HG03095 (cell line): ENCODE results near the gene AKAP1.

ENCODE experiments used
- ATAC-seq: cut with Tn5 transposase; IDR thresholded peaks from one replicate; pipeline ENCODE4 v1.9.1; 2021; ENCODE audit warnings: moderate library complexity; ENCODE audit not compliant: unreplicated experiment

Gene AKAP1

DNA sequence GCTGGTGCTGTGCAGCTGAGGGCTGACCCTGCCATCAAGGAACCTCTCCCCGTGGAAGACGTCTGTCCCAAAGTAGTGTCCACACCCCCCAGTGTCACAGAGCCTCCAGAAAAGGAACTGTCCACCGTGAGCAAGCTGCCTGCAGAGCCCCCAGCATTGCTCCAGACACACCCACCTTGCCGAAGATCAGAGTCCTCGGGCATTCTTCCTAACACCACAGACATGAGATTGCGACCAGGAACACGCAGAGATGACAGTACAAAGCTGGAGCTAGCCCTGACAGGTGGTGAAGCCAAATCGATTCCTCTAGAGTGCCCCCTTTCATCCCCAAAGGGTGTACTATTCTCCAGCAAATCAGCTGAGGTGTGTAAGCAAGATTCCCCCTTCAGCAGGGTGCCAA is 20.5 kb downstream of the AKAP1 start:
- no peak for ATAC-seq

DNA sequence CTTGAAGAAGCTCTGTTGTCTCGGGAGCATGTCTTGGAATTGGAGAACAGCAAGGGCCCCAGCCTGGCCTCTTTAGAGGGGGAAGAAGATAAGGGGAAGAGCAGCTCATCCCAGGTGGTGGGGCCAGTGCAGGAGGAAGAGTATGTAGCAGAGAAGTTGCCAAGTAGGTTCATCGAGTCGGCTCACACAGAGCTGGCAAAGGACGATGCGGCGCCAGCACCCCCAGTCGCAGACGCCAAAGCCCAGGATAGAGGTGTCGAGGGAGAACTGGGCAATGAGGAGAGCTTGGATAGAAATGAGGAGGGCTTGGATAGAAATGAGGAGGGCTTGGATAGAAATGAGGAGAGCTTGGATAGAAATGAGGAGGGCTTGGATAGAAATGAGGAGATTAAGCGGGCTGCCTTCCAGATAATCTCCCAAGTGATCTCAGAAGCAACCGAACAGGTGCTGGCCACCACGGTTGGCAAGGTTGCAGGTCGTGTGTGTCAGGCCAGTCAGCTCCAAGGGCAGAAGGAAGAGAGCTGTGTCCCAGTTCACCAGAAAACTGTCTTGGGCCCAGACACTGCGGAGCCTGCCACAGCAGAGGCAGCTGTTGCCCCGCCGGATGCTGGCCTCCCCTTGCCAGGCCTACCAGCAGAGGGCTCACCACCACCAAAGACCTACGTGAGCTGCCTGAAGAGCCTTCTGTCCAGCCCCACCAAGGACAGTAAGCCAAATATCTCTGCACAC is 21.2 kb downstream of the AKAP1 start:
- ATAC-seq, result no peak

DNA sequence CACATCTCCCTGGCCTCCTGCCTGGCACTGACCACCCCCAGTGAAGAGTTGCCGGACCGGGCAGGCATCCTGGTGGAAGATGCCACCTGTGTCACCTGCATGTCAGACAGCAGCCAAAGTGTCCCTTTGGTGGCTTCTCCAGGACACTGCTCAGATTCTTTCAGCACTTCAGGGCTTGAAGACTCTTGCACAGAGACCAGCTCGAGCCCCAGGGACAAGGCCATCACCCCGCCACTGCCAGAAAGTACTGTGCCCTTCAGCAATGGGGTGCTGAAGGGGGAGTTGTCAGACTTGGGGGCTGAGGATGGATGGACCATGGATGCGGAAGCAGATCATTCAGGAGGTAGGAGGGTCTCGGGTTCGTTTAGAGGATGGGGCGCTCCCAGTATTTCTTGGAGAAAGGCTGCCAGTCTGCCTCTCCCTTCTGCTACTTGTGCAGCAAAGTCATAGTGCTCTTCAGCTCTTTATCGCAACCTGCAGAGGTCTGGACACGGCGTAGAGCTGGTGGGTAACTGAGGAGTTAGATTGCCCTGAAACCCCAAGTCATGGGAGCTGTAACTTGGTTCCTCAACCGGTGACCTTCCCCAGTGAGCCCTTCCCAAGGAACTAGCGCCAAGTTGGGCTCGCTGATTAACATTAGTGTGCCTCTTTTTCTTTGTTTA is 21.9 kb downstream of the AKAP1 start:
- no peak for ATAC-seq

DNA sequence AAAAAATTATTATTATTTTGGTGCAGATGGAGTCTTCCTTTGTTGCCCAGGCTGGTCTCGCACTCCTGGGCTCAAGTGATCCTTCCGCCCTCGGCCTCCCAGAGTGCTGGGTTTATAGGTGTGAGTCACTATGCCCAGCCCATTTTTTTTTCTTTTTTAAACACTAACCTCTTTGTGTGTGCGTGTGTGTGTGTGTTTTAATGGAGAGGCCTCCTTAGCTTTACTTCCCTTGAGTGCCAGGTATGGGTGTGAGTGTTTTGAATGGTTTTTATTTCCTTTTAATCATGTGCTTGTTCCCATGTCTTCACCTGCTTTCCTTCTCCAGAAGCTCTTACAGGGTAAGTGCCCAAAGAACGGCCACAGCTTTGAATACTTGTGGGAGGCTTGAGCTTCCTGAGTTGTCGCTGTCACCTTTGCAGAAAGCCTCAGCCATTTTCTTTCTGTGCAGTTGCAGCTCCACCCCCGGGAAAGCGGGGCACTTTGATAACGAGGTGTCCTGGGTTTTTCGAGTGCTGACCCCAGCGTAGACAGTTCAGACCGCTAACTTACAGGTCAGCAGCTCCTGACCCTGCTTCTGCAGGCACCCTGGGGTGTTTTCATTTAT is 22.6 kb downstream of the AKAP1 start:
- no peak for ATAC-seq

DNA sequence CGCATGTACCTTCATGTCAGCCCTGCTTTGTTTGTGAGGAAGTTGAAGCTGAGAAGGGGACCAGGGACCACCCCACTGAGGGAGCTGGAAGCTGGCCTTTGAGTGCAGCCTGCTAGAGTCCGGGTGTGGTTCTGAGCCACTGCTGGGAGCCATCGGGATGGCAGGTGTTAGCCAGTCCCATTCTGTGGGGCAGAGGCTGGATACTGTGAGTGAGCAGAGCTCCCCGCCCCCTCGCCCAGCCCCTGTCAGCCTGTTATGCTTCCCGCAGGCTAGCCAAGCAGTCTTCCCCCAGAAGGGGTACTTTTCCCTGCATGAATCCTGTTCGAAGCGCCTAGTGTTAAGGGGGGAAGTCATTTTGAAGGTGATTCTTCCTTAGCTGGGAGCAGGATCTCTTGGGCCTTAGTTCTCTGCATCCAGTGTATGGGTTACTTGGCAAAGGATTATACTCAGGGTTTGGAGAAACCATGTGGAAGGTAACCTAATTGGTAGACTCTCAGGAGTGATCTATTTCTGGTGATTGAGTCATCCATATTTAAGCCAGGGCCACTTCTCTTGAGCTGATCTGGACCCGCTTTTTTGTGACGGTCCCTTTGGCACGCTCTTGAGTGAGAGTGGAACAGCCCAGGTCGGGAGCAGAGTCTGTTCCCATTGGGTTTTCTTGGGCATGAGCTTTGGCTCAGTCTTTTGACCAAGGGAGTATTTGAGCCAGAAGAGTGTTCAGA is 23.8 kb downstream of the AKAP1 start:
- ATAC-seq, result no peak

DNA sequence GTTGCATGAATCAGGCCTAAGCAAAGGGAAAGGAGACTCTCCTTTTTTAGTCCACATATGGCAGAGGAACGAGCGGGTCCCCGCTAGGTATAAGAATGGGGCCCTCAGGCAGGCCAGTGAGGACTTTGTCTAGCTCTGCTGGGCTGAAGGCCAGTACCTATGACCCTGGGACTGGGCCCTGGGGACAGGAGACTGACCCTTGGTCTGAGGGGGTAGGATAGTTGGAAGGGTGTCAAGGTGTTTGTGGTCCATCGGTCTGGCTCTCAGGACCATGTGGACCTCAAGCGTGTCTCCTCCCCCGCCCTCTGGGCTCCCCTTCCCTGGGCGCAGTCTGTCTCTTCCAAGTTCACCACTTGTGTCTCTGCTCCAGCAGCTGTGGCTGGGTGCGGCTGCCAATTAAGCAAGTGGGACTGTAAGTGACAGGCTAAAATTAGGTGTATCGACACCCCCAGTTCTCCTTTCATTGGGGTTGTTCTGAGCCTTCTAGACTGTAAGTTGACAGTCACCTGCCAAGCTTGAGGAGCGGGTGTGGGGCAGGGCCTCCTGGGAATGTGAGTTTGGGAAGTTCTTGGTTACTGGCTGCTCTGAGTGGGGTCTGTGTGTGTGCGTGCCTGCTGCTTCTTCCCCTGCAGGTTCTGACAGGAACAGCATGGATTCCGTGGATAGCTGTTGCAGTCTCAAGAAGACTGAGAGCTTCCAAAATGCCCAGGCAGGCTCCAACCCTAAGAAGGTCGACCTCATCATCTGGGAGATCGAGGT is 24.5 kb downstream of the AKAP1 start:
- no peak for ATAC-seq

DNA sequence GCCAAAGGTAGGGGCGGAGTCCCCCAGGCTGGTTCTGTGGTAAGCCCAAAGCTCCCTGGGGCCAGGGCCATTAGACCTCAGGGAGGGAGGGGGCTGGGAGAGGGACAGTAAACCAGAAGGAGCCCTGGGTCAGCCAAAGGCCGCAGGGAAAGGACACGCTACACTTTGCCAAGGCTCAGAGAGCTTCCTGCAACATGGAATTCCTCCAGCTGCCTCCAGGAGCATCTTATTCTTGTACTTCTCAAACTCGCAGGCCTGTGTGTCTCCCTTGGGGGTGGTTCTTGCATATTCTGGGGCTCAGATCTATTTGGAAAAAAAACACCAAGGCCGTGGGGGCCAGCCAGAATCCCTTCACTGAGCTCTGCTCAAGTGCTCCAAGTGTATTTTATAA is 25.1 kb downstream of the AKAP1 start:
- ATAC-seq, result no peak

DNA sequence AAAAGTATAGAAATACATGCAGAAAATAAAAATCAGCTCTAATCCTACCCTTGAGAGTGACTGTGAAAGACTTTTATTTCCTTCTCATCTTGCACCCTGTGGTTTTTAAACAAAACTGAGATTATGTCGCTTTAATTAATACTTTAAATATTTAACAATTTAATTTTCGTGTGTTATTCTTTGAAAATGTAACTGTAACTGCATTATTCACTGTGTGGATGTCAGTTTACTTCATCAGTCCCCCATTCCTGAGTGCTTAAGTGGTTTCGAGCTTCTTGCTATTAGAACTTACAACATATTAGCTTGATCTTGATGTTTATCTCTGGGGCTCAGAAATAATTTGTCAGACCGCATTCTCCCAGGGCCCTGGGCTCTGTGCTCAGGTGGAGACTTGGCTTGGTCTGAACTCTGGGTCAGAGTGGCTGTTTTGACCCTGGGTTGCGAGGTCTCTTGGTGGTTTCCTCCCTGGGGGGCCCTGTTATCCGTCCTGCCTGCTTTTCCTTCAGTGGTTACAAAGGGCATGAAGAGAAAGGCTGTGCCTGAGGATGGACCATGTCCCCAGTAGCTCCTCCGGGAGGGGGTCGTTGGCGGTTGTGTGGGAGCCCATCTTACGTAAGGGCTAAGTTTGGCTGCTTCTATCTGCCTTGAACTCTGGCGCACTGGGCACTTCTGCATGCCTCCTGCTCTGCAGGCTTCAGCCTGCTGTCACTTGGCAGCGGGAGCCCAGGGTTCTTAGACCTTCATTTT is 25.7 kb downstream of the AKAP1 start:
- no peak for ATAC-seq

DNA sequence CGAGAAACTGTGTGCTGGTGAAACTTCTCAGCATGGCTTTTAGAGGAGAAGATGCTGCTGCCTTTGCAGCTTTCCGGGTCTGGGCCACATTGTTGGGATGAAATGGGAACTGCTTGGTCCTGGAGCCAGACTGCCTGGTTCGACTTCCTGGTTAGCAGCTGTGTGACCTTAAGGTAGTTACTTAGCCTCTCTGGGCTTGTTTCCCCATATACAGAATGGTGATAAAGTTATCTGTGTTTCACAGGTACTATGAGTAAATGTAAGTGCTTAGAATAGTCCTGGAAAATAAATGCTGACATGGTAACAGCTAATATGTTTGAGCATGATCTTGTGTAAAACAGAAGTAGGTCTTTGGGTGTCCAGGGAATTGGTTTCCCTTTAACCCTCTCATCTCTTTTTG is 26.3 kb downstream of the AKAP1 start:
- ATAC-seq, result no peak

DNA sequence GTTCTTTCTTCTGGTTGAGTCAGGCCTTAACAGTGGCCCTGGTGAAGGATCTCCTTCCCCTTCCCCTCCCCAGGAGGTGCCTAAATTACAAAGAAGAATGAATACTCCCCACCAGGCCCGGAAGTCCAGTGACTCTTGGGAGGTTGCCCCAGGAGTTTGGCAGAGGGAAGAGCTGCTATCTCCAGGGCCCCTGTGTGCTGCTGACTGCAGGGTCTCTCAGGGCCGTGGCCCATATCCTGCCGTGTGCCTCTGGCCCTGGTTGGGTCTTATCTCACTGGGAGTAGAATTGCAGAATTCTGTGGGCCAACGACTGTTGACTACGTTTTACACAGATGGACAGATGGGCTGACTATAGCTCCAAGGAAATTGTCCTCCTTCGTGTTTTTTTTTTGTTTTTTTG is 28.0 kb downstream of the AKAP1 start:
- no peak for ATAC-seq

DNA sequence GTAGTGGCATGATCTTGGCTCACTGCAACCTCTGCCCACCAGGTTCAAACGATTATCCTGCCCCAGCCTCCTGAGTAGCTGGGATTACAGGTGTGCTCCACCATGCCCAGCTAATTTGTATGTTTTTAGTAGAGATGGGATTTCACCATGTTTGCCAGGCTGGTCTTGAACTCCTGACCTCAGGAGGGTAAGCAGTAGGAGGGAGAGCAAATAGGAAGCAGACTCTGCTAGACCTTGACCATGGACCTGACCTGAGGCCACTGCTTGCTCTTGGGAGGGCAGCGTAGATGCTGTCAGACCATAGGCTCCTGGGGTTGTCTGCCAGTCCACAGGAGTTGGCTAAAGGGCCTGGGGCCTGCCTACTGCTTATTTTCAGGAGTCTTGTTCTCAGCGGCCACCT is 28.6 kb downstream of the AKAP1 start:
- ATAC-seq, result no peak

DNA sequence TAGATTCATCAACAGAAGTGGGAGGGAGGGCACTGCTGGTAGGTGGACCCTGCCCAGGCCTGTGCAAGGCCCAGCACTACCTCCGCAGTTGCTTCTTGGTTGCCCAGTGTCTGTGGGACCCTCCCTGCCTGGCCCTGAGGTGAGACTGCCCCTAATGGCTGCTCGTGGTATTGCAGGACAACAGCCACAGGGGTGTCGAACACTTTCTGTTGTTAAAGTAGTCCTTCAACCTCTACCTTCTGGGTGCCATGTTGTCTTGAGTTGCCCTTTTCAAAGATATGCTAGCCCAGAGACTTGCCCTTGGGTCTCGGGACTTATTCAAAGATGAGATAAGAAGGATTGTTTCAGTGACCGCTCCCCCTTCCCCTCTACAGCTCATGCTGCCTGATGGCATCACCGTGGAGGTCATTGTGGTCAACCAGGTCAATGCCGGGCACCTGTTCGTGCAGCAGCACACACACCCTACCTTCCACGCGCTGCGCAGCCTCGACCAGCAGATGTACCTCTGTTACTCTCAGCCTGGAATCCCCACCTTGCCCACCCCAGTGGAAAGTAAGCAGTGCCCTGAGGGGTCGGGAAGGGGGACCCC is 29.1 kb downstream of the AKAP1 start:
- ATAC-seq, result no peak

DNA sequence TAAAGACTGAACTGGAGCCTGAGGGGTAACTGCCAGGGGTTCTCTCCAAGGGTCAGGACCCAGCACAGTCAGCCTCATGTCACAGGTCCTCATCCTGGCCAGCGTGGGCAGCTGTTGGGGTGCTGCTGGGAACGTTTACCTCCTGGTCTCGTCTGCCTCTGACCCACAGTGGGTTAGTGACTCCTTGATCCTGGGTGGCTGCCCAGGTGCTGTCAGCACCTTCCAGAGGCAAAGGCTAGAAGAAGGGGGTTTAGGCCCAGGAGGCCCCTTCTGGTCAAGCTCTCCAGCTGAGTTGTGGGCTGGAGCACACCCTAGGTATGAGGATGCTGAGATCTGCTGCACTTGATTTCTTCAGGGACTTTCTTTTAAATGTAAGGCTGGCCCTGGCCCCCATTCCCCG is 30.3 kb downstream of the AKAP1 start:
- no peak for ATAC-seq

DNA sequence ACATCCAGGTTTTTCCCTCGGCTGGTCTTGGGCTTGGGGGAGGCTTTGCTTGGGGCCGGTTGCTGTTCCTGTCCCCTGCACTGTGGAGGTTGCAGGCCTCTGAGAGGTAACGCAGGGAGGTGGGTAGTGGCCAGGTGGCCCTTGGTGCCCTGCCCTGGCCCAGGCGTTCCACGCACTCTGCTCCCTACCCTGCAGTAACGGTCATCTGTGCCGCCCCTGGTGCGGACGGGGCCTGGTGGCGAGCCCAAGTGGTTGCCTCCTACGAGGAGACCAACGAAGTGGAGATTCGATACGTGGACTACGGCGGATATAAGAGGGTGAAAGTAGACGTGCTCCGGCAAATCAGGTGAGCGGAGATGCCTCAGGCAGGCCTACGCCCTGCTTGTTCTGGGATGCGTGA is 30.9 kb downstream of the AKAP1 start:
- ATAC-seq, result no peak

DNA sequence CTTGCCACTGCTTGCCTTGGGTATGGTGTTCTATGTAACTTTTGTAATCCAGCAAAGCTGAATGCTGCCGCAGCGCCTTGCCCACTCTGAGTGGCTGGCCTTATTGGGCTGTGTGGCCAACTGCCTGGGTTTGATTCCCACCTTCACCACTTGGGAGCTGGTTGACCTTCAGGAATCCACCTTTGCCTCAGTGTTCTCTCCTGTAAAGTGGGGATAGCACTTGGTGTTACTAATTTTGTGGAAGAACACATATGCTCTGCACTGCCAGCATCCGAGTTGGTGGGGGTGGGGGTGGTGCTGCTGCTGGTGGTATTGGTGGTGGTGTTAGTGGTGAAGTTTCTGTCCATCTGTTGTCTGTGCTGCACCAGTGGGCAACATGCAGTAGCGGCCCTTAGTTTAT is 32.8 kb downstream of the AKAP1 start:
- ATAC-seq, result no peak

DNA sequence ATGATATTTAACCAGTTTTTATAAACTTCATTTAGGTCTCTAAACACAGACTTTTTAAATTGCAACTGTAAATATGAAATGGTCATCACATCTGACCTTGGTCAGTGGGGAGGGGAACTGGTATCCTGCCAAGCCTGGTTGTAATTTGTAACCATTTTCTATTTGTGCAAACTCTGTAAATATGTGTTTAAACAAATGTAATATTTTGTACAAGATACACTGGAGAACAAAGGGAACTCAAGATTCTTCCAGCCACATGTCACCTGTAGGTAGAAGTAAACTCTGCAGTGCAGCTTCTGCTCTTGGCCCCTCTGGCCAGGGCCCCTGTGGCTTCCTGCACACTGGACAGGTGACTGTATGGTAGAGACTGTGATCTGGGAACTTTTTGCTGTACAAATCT is 35.8 kb downstream of the AKAP1 start:
- no peak for ATAC-seq

DNA sequence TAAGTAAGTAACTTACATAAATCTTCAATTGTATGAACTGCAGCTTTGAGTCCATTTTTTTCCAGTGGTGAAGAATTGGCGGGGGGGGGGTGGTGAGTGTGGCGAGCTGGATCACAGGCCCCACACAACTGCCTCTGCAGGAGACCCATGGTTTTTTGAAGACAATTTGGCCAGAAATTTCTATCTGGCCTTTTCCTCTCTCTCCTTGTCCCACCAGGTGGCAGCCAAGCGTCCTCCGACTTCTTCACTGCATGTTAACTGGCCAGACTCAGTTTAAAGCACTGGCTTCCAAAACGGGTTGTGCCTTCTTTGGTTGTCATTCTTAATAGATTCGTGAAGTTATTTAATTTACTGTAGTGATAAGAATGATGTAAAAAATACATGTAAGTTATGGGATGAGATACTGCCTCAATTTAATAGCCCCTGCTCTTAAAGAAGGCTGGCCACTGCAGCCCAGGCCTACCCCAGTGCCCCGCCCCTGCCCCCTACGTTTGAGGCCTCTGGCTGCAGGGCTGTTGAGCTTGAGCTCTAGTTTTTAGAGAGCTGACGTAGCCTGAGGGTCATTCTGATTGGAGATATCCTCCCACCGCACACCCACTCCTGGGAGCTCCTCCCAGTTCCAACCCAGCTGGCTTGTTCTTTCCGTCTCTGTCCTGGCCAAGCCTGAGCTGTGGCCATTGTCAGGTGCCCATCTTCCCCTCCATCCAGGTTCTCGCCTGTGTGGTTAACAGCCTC is 36.4 kb downstream of the AKAP1 start:
- ATAC-seq, result no peak

DNA sequence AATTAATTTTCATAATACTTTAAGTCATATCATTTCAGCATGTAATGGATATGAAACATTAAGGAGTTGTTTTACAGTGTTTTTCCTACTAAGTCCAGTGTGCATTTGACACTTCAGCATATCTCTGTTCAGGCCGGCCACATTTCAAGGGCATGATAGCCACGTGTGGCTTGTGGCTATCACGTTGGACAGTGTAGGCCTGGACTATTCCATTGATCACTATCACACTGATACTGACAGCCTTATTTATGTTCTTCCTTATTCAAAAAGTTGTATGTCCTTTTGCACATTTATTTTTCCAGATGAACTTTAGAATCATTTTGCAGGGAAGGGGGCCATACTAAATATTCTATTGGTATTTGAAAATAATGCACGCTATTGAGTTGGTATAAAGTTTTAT is 39.0 kb downstream of the AKAP1 start:
- no peak for ATAC-seq

DNA sequence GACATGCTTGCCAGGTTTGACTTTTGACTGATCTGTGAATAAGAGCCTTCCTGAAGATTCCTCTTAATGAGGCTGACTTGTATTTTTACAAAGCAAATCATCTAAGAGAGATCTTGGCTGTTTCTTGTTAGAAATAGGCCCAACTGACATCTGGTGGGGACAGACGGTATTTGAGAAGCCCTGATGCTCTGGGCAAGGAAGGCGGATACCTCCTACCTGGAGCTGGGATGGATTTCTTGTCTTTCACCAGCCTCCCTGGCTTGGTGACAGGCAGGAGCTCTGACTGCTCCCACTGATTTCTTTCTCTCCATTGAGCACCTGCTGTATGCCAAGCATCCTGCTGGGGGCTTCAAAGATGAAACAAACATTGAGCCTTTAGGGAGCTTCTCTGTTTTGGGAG is 40.4 kb downstream of the AKAP1 start:
- no peak for ATAC-seq
